ENCODE data around the gene CCDC92. TPM values are rescaled to one million over a fixed set of nuclear protein-coding genes. Genes with fewer than 3 reads are reported as not detected.

The CCDC92 gene
- total RNA-seq, 4 donors from 2014 or later, result 6.5 to 17.1 (median 10.6) TPM

GRCh38 chr12:123958462-123958861, 14.2 kb downstream of the CCDC92 start:
- H3K27me3 ChIP-seq, result no peaks in the 10 kb centered on the region
- 94% methylated on average over 8 of the region's 8 CpGs for WGBS
- H3K4me1 ChIP-seq, result no peaks in the 10 kb centered on the region
- no peaks in the 10 kb centered on the region for H3K9me3 ChIP-seq
- DNase-seq (ENCODE audit: low spot score in 2 of 2), result no peak
- no peak overlapping the region for H3K4me3 ChIP-seq
- no peak overlapping the region for H3K27ac ChIP-seq
- TF ChIP-seq POLR2AphosphoS5 (IDR thresholded peaks at IDR 0.05), result no peak
- no peaks in the 10 kb centered on the region for H3K36me3 ChIP-seq

GRCh38 chr12:123957196-123957595, 15.4 kb downstream of the CCDC92 start:
- no peaks in the 10 kb centered on the region for H3K27me3 ChIP-seq
- H3K4me3 ChIP-seq, result no peak overlapping the region
- no peaks in the 10 kb centered on the region for H3K9me3 ChIP-seq
- DNase-seq (ENCODE audit: low spot score in 2 of 2), result no peak
- no peaks in the 10 kb centered on the region for H3K4me1 ChIP-seq
- no peak for TF ChIP-seq POLR2A (IDR thresholded peaks at IDR 0.05)
- 95% methylated on average over 3 of the region's 3 CpGs for WGBS
- H3K27ac ChIP-seq, result no peak overlapping the region
- H3K36me3 ChIP-seq, result no peaks in the 10 kb centered on the region

- Histone ChIP-seq H3K4me3 (no peak overlapping the region), H3K27me3 (no peaks in the 10 kb centered on the region), H3K4me1 (no peaks in the 10 kb centered on the region), H3K36me3 (no peaks in the 10 kb centered on the region), H3K27ac (no peak overlapping the region), H3K9me3 (no peaks in the 10 kb centered on the region)
- TF ChIP-seq POLR2AphosphoS5 (IDR thresholded peaks at IDR 0.05) (no peak), CTCF (IDR thresholded peaks at IDR 0.05) (no peak), EP300 (IDR thresholded peaks at IDR 0.05) (no peak), POLR2A (IDR thresholded peaks at IDR 0.05) (no peak)
- WGBS, result 91% methylated on average over 9 of the region's 9 CpGs
- DNase-seq (ENCODE audit: low spot score in 2 of 2), result no peak
Observed at GRCh38 chr12:123956249-123956648, 16.4 kb downstream of the CCDC92 start.

- H3K4me1 ChIP-seq, result no peaks in the 10 kb centered on the region
- 93% methylated on average over 10 of the region's 10 CpGs for WGBS
- H3K27me3 ChIP-seq, result no peaks in the 10 kb centered on the region
- peak in 1 of 2 donors; percentile 59 for DNase-seq (ENCODE audit: low spot score in 2 of 2)
- H3K9me3 ChIP-seq, result no peaks in the 10 kb centered on the region
- H3K27ac ChIP-seq, result no peak overlapping the region
- H3K4me3 ChIP-seq, result no peak overlapping the region
- no peak for TF ChIP-seq POLR2AphosphoS5 (IDR thresholded peaks at IDR 0.05)
- TF ChIP-seq EP300 (IDR thresholded peaks at IDR 0.05), result no peak
- TF ChIP-seq POLR2A (IDR thresholded peaks at IDR 0.05), result no peak
- TF ChIP-seq CTCF (IDR thresholded peaks at IDR 0.05), result no peak
- H3K36me3 ChIP-seq, result no peaks in the 10 kb centered on the region
Observed at GRCh38 chr12:123954647-123955350, 17.8 kb downstream of the CCDC92 start.

- Histone ChIP-seq H3K4me1 (no peaks in the 10 kb centered on the region), H3K27me3 (no peaks in the 10 kb centered on the region), H3K4me3 (no peak overlapping the region), H3K9me3 (no peaks in the 10 kb centered on the region), H3K27ac (no peak overlapping the region), H3K36me3 (no peaks in the 10 kb centered on the region)
- no peak for TF ChIP-seq EP300 (IDR thresholded peaks at IDR 0.05)
- TF ChIP-seq POLR2AphosphoS5 (IDR thresholded peaks at IDR 0.05), result no peak
- no peak for TF ChIP-seq POLR2A (IDR thresholded peaks at IDR 0.05)
- no peak for TF ChIP-seq CTCF (IDR thresholded peaks at IDR 0.05)
- no peak for DNase-seq (ENCODE audit: low spot score in 2 of 2)
- 77% methylated on average over 2 of the region's 2 CpGs for WGBS
Observed at GRCh38 chr12:123952037-123952436, 20.6 kb downstream of the CCDC92 start.

GRCh38 chr12:123951467-123951866, 21.2 kb downstream of the CCDC92 start:
- Histone ChIP-seq H3K27ac (no peak overlapping the region), H3K9me3 (no peaks in the 10 kb centered on the region), H3K4me1 (no peaks in the 10 kb centered on the region), H3K36me3 (no peaks in the 10 kb centered on the region), H3K27me3 (no peaks in the 10 kb centered on the region), H3K4me3 (no peak overlapping the region)
- no peak for DNase-seq (ENCODE audit: low spot score in 2 of 2)
- 88% methylated on average over 4 of the region's 4 CpGs for WGBS
- TF ChIP-seq CTCF (IDR thresholded peaks at IDR 0.05), result no peak
- TF ChIP-seq POLR2A (IDR thresholded peaks at IDR 0.05), result no peak
- no peak for TF ChIP-seq EP300 (IDR thresholded peaks at IDR 0.05)
- no peak for TF ChIP-seq POLR2AphosphoS5 (IDR thresholded peaks at IDR 0.05)

Data from suprapubic skin (tissue), 4 donors.